Thymus (tissue), 11 donors: ENCODE results near the gene FOXN3. TPM values are rescaled to one million over a fixed set of nuclear protein-coding genes. Genes with fewer than 3 reads are reported as not detected.
A peak's percentile ranks its signal among the peaks of the same experiment; 100 is the strongest.

ENCODE experiments used
- DNase-seq, 9 donors: peaks; one replicate each; pipeline ENCODE4 v3.0.0-alpha.2; 2013; ENCODE audit warnings: low spot score in 9 of 9, low read depth in 6 of 9, missing footprints in 1 of 9
- H3K27ac ChIP-seq, 2 donors: one replicate each; pipeline ENCODE4 v1.5.1; 2013; ENCODE audit warnings: control low read depth in 1 of 2, low read depth in 1 of 2, low read length in 1 of 2, mild to moderate bottlenecking in 1 of 2, moderate library complexity in 1 of 2
- H3K27me3 ChIP-seq, 2 donors: one replicate each; pipeline ENCODE4 v1.5.1; 2013; ENCODE audit warnings: low read length in 1 of 2; ENCODE audit not compliant: control insufficient read depth in 2 of 2, insufficient read depth in 1 of 2
- H3K36me3 ChIP-seq, 2 donors: one replicate each; pipeline ENCODE4 v1.5.1; 2013; ENCODE audit warnings: low read length in 1 of 2, mild to moderate bottlenecking in 1 of 2, moderate library complexity in 1 of 2; ENCODE audit not compliant: control insufficient read depth in 2 of 2, insufficient read depth in 2 of 2
- H3K4me1 ChIP-seq, 2 donors: one replicate each; pipeline ENCODE4 v1.5.1; 2013; ENCODE audit warnings: low read length in 2 of 2; ENCODE audit not compliant: control insufficient read depth in 2 of 2, insufficient read depth in 2 of 2
- H3K4me3 ChIP-seq, 2 donors: one replicate each; pipeline ENCODE4 v1.5.1; 2013; ENCODE audit warnings: low read length in 2 of 2, control low read depth in 1 of 2, mild to moderate bottlenecking in 1 of 2
- H3K9me3 ChIP-seq, 2 donors: one replicate each; pipeline ENCODE4 v1.5.1; 2013; ENCODE audit warnings: low read length in 1 of 2, mild to moderate bottlenecking in 1 of 2; ENCODE audit not compliant: control insufficient read depth in 2 of 2, insufficient read depth in 1 of 2
- WGBS: extraction: QIAGEN DNeasy Blood & Tissue Kit; methylation state at CpG from one replicate; pipeline ENCODE4 v1.1.7; 2013; 5-methylcytosine and 5-hydroxymethylcytosine counted together
- polyA plus RNA-seq: library from polyadenylated mRNA; stranded (reverse); fragments of 200-250 nt; gene quantifications from one replicate; pipeline ENCODE4 v1.2.3, GENCODE V29; 2013
- total RNA-seq: library from RNA; stranded (reverse); fragments of 120-200 nt; gene quantifications from one replicate; pipeline ENCODE4 v1.2.4, GENCODE V29; 2013
- donor health status: healthy.

Gene FOXN3
- total and polyA plus RNA-seq, 2 donors: 21.9 to 32.5 TPM

- peaks cover 10 to 13% of the 10 kb centered on the region in 2 donors for H3K36me3 ChIP-seq
- H3K27ac ChIP-seq: no peak overlapping the region
- 94% methylated on average over 3 of the region's 3 CpGs for WGBS
- no peaks in the 10 kb centered on the region for H3K27me3 ChIP-seq
- DNase-seq: no peak
- peaks cover 0 to 12% of the 10 kb centered on the region in 2 donors for H3K4me1 ChIP-seq
- H3K9me3 ChIP-seq: peaks cover 8 to 27% of the 10 kb centered on the region in 2 donors
- H3K4me3 ChIP-seq: no peak overlapping the region
Measured at GRCh38 chr14:89377544-89377943, 39.5 kb downstream of the FOXN3 start.

GRCh38 chr14:89374908-89375307, 42.1 kb downstream of the FOXN3 start:
- Histone ChIP-seq H3K9me3 (peaks cover 2 to 15% of the 10 kb centered on the region in 2 donors), H3K4me3 (no peak overlapping the region), H3K36me3 (peaks cover 4 to 5% of the 10 kb centered on the region in 2 donors), H3K27me3 (no peaks in the 10 kb centered on the region), H3K4me1 (peaks cover 2 to 21% of the 10 kb centered on the region in 2 donors), H3K27ac (no peak overlapping the region)
- WGBS: 97% methylated on average over 3 of the region's 3 CpGs
- DNase-seq: no peak

GRCh38 chr14:89373185-89373584, 43.8 kb downstream of the FOXN3 start:
- no peak overlapping the region for H3K4me3 ChIP-seq
- peaks cover 0 to 5% of the 10 kb centered on the region in 2 donors for H3K9me3 ChIP-seq
- peaks cover 2 to 16% of the 10 kb centered on the region in 2 donors for H3K4me1 ChIP-seq
- H3K27ac ChIP-seq: no peak overlapping the region
- H3K36me3 ChIP-seq: peaks cover 0 to 3% of the 10 kb centered on the region in 2 donors
- no peak for DNase-seq
- WGBS: 90% methylated on average over 2 of the region's 2 CpGs
- H3K27me3 ChIP-seq: no peaks in the 10 kb centered on the region

- DNase-seq: no peak
- Histone ChIP-seq H3K4me3 (no peak overlapping the region), H3K36me3 (peaks cover 0 to 3% of the 10 kb centered on the region in 2 donors), H3K27ac (no peak overlapping the region), H3K4me1 (peaks cover 2 to 16% of the 10 kb centered on the region in 2 donors), H3K27me3 (no peaks in the 10 kb centered on the region), H3K9me3 (peaks cover 0 to 5% of the 10 kb centered on the region in 2 donors)
- 74% methylated on average over 2 of the region's 2 CpGs for WGBS
Measured at GRCh38 chr14:89372512-89372883, 44.5 kb downstream of the FOXN3 start.

- H3K4me1 ChIP-seq: peaks cover 2 to 21% of the 10 kb centered on the region in 2 donors
- H3K36me3 ChIP-seq: peaks cover 0 to 3% of the 10 kb centered on the region in 2 donors
- H3K9me3 ChIP-seq: peaks cover 0 to 5% of the 10 kb centered on the region in 2 donors
- no peak for DNase-seq
- no peaks in the 10 kb centered on the region for H3K27me3 ChIP-seq
- no peak overlapping the region for H3K4me3 ChIP-seq
- 95% methylated on average over 10 of the region's 10 CpGs for WGBS
- H3K27ac ChIP-seq: no peak overlapping the region
Measured at GRCh38 chr14:89371585-89372511, 45.2 kb downstream of the FOXN3 start.

- peaks cover 4 to 30% of the 10 kb centered on the region in 2 donors for H3K4me1 ChIP-seq
- H3K9me3 ChIP-seq: peaks cover 0 to 5% of the 10 kb centered on the region in 2 donors
- no peak for DNase-seq
- WGBS: 96% methylated on average over 7 of the region's 7 CpGs
- H3K27me3 ChIP-seq: no peaks in the 10 kb centered on the region
- peaks cover 0 to 3% of the 10 kb centered on the region in 2 donors for H3K36me3 ChIP-seq
- peak overlapping the region in 1 of 2 donors; percentile 34 for H3K27ac ChIP-seq
- no peak overlapping the region for H3K4me3 ChIP-seq
Measured at GRCh38 chr14:89370781-89371180, 46.3 kb downstream of the FOXN3 start.

- Histone ChIP-seq H3K36me3 (peaks cover 0 to 3% of the 10 kb centered on the region in 2 donors), H3K9me3 (peaks cover 0 to 5% of the 10 kb centered on the region in 2 donors), H3K27me3 (no peaks in the 10 kb centered on the region), H3K27ac (peak overlapping the region in 1 of 2 donors; percentile 34), H3K4me3 (no peak overlapping the region), H3K4me1 (peaks cover 7 to 32% of the 10 kb centered on the region in 2 donors)
- DNase-seq: no peak
- WGBS: 96% methylated on average over 4 of the region's 4 CpGs
Measured at GRCh38 chr14:89370381-89370780, 46.7 kb downstream of the FOXN3 start.

- WGBS: 91% methylated on average over 4 of the region's 4 CpGs
- Histone ChIP-seq H3K36me3 (peaks cover 0 to 3% of the 10 kb centered on the region in 2 donors), H3K4me3 (no peak overlapping the region), H3K9me3 (peaks cover 0 to 3% of the 10 kb centered on the region in 2 donors), H3K27ac (no peak overlapping the region), H3K4me1 (peaks cover 12 to 39% of the 10 kb centered on the region in 2 donors), H3K27me3 (no peaks in the 10 kb centered on the region)
- no peak for DNase-seq
Measured at GRCh38 chr14:89369656-89370055, 47.4 kb downstream of the FOXN3 start.
